DOHH2 (cell line): Measurements from ENCODE around the gene SLX4.

ENCODE experiments used
- EZH2phosphoT487 ChIP-seq: fragments of 200-600 bp; sonication (generic); IDR thresholded peaks from 2 replicates; pipeline ENCODE4 v1.6.1; 2017; ENCODE audit warnings: borderline replicate concordance, mild to moderate bottlenecking, antibody characterized with exemption, low read length, moderate library complexity, mixed read lengths
- TF ChIP-seq, protein P1 (sequence below): fragments of 200-600 bp; sonication (generic); IDR thresholded peaks from one replicate; pipeline ENCODE4 v1.5.1; 2014; ENCODE audit warnings: antibody characterized with exemption, mild to moderate bottlenecking, low read depth, low read length; ENCODE audit not compliant: poor library complexity, severe bottlenecking

DNA sequence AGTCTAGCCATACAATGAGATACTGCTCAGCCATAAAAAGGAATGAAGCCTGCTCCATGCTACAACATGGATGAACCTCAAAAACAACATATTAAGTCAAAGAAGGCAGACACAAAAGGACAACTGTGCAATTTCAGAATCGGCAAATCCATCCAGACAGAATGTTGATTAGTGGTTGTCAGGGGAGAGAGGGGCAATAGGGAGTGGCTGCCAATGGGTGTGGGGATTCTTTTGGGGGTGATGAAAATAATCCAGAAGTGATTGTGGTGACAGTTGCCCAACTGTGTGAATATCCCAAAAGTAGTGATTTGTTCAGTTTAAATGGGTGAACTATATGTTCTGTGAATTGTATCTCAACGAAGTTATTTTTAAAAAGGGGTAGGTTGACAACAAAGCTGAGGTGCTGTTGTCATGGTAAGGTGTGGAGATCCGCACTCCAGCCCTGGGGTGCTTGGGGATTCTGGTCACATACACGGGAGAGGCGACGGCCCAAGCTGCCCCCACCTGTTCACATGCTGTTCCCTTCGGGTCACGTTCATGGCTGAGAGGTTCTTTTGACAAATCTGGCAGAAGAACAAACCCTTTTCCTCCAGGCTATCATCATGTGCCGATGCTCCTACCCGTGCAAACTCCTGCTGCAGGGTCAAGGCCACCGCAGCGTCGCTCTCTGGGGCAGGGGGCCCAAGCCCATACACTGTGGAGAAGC, 9.6 kb downstream of the SLX4 start:
- TF ChIP-seq, protein P1, sequence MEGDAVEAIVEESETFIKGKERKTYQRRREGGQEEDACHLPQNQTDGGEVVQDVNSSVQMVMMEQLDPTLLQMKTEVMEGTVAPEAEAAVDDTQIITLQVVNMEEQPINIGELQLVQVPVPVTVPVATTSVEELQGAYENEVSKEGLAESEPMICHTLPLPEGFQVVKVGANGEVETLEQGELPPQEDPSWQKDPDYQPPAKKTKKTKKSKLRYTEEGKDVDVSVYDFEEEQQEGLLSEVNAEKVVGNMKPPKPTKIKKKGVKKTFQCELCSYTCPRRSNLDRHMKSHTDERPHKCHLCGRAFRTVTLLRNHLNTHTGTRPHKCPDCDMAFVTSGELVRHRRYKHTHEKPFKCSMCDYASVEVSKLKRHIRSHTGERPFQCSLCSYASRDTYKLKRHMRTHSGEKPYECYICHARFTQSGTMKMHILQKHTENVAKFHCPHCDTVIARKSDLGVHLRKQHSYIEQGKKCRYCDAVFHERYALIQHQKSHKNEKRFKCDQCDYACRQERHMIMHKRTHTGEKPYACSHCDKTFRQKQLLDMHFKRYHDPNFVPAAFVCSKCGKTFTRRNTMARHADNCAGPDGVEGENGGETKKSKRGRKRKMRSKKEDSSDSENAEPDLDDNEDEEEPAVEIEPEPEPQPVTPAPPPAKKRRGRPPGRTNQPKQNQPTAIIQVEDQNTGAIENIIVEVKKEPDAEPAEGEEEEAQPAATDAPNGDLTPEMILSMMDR = no peak
- no peak for TF ChIP-seq EZH2phosphoT487
